MM.1S (cell line): ENCODE results near the gene LRRC42.

Experiments
- EZH2 ChIP-seq: fragments of 300-600 bp; sonication (generic); optimal IDR thresholded peaks from 2 replicates; pipeline ENCODE3; 2017; ENCODE audit warnings: low read depth, mild to moderate bottlenecking, antibody characterized with exemption, low read length, mixed read lengths
- TF ChIP-seq, protein P1 (sequence below): fragments of 300-600 bp; sonication (generic); IDR thresholded peaks from 2 replicates; pipeline ENCODE4 v1.5.1; 2016; ENCODE audit warnings: antibody characterized with exemption, low read length, mixed read lengths

DNA sequence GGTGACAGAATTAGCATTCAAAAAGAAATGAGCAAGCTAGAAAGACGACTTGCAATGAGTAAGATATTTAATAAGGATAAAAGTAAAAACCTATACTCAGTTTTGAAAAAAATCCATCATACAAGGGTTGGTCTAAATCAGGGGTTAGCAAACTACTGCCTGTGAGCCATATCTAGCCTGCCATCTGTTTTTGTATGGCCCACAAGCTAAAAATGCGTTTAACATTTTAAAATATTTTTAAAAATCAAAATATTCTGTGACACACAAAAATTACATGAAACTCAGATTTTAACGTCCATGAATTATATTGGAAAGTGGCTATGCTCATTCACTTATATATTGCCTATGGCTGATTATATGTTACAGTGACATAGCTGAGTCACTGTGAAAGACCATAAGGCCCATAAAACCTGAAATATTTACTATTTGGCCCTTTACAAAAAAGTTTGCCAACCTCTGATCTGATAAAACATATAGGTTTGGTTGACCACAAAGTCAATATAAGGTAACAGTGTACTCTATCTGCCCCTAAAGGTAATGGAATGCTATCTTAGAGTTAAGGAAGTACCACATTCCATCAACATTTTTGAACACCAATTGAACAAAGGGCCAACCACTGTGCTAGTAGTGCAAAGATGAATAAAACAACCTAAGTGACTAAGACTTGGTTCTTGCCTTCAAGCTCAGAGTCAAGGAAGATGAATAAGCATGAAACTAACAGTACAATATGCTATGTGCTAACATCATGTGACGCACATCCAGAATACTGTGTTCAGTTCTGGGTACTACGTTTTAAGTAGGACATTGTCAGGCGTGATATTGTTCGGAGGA lies 3.8 kb upstream of the LRRC42 start:
- TF ChIP-seq, protein P1, sequence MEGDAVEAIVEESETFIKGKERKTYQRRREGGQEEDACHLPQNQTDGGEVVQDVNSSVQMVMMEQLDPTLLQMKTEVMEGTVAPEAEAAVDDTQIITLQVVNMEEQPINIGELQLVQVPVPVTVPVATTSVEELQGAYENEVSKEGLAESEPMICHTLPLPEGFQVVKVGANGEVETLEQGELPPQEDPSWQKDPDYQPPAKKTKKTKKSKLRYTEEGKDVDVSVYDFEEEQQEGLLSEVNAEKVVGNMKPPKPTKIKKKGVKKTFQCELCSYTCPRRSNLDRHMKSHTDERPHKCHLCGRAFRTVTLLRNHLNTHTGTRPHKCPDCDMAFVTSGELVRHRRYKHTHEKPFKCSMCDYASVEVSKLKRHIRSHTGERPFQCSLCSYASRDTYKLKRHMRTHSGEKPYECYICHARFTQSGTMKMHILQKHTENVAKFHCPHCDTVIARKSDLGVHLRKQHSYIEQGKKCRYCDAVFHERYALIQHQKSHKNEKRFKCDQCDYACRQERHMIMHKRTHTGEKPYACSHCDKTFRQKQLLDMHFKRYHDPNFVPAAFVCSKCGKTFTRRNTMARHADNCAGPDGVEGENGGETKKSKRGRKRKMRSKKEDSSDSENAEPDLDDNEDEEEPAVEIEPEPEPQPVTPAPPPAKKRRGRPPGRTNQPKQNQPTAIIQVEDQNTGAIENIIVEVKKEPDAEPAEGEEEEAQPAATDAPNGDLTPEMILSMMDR: no peak
- TF ChIP-seq EZH2: no peak
